ENCODE results near the gene SHISA4. TPM values are rescaled to one million over a fixed set of nuclear protein-coding genes. Genes with fewer than 3 reads are reported as not detected.

SHISA4 gene
- total and polyA plus RNA-seq, 2 of the 8 experiments (the other 6 are each of a cell fraction or from before 2014, with no cell fraction given): 7.8 to 28.9 TPM

- H3K27ac ChIP-seq (ENCODE audit: low read depth, low read length): no peak overlapping the region
- TF ChIP-seq HDAC2 (IDR thresholded peaks at IDR 0.05; ENCODE audit: borderline replicate concordance in 1 of 2, low read depth in 2 of 2, low read length in 2 of 2): no peak
- no peak for TF ChIP-seq NRF1 (IDR thresholded peaks at IDR 0.05; ENCODE audit: low read depth, low read length)
- no peak for TF ChIP-seq ATF2 (IDR thresholded peaks at IDR 0.05; ENCODE audit: low read length)
- TF ChIP-seq CTBP2 (IDR thresholded peaks at IDR 0.05; ENCODE audit: borderline replicate concordance, insufficient read depth, insufficient read length, low read length): no peak
- no peak for TF ChIP-seq KDM4A (IDR thresholded peaks at IDR 0.05; ENCODE audit: low read depth, low read length, severe bottlenecking)
- TF ChIP-seq RFX5 (IDR thresholded peaks at IDR 0.05; ENCODE audit: borderline replicate concordance, low read depth, low read length): no peak
- TF ChIP-seq JUND (IDR thresholded peaks at IDR 0.05; ENCODE audit: low read length): no peak
These were observed 29.6 kb downstream of the SHISA4 start for GRCh38 chr1:201918343-201918742.

More at GRCh38 chr1:201918343-201918742, 29.6 kb downstream of the SHISA4 start:
- Histone ChIP-seq H3K4me2 (ENCODE audit: insufficient read depth in 1 of 2, low read depth in 2 of 2, low read length in 2 of 2) (no peak overlapping the region), H3K27me3 (replicated peaks in 1 of 4; ENCODE audit: control insufficient read depth in 3 of 4, extremely low read depth in 1 of 4, insufficient read depth in 3 of 4, low read length in 3 of 4) (no peaks in the 10 kb centered on the region), H3K9ac (replicated peaks in 1 of 4; ENCODE audit: extremely low read depth in 1 of 4, low read depth in 3 of 4, low read length in 3 of 4) (no peak overlapping the region), H3K56ac (replicated peaks; ENCODE audit: insufficient read length, low read depth, low read length) (no peak overlapping the region), H2BK120ac (replicated peaks; ENCODE audit: low read depth, low read length) (no peak overlapping the region), H3K18ac (ENCODE audit: extremely low read depth, low read length) (no peak overlapping the region; the same call in 1 of the 2 replicates), H3K4me1 (replicated peaks in 1 of 4; ENCODE audit: control insufficient read depth in 3 of 4, insufficient read depth in 4 of 4, low read length in 3 of 4) (no peaks in the 10 kb centered on the region; a peak in 1 of 7 replicates), H4K91ac (replicated peaks; ENCODE audit: insufficient read length, low read length) (no peak overlapping the region), H3K23me2 (ENCODE audit: low read depth, low read length) (no peaks in the 10 kb centered on the region), H3K14ac (ENCODE audit: insufficient read length) (no peak overlapping the region), H4K8ac (ENCODE audit: extremely low read depth, insufficient read depth, low read length) (no peak overlapping the region), H3K79me1 (ENCODE audit: low read depth, low read length) (no peaks in the 10 kb centered on the region), H3K9me3 (ENCODE audit: insufficient read depth in 2 of 2, low read depth in 1 of 2, low read length in 1 of 2) (no peaks in the 10 kb centered on the region), H3K79me2 (ENCODE audit: control insufficient read depth in 1 of 2, insufficient read depth in 2 of 2, low read length in 2 of 2) (no peaks in the 10 kb centered on the region), H4K20me1 (replicated peaks in 1 of 2; ENCODE audit: control insufficient read depth in 1 of 2, insufficient read depth in 2 of 2, low read length in 2 of 2) (no peaks in the 10 kb centered on the region), H3K4ac (replicated peaks; ENCODE audit: insufficient read length, low read depth, low read length) (no peak overlapping the region), H2BK20ac (ENCODE audit: low read length) (no peak overlapping the region), H2AFZ (ENCODE audit: low read length) (no peak overlapping the region), H2AK5ac (ENCODE audit: low read depth, low read length) (no peak overlapping the region), H2BK12ac (ENCODE audit: low read depth, low read length) (no peak overlapping the region; the same call in 1 of the 2 replicates), H3K4me3 (ENCODE audit: extremely low read depth in 1 of 4, insufficient read depth in 2 of 4, low read depth in 3 of 4, low read length in 4 of 4) (no peak overlapping the region), H3K23ac (ENCODE audit: insufficient read length) (no peak overlapping the region), H2BK5ac (ENCODE audit: low read depth, low read length) (no peak overlapping the region), H4K5ac (ENCODE audit: insufficient read length, low read depth, low read length) (no peak overlapping the region), H3K36me3 (ENCODE audit: control insufficient read depth in 2 of 4, insufficient read depth in 4 of 4, low read length in 3 of 4) (no peaks in the 10 kb centered on the region), H2BK15ac (ENCODE audit: low read length) (peak overlapping the region; percentile 72; the same call in 1 of the 2 replicates)
- FAIRE-seq (no peak), DNase-seq (ENCODE audit: low read depth in 1 of 2, low spot score in 2 of 2) (no peak)
- WGBS, 2 experiments (ENCODE audit: extremely low coverage in 1 of 2, insufficient coverage in 1 of 2, insufficient read length in 1 of 2, insufficient replicate concordance in 2 of 2, low coverage in 1 of 2, low lambda C conversion rate in 2 of 2, missing lambda C conversion rate in 1 of 2): 81% methylated on average over 5 of the region's 5 CpGs; no CpG with 5 or more reads in 1 of the 2 experiments
- ChIA-PET CTCF (ENCODE audit: partially characterized antibody) (interaction anchor here (0.8 to 4.0 kb wide), 5 partner anchors 15 to 39 kb away, joined by 3 to 22 read pairs (median 5); partner anchors contain the start of gene LMOD1), POLR2A (ENCODE audit: partially characterized antibody) (interaction anchor here (1.5 to 1.9 kb wide), 3 partner anchors 18 to 37 kb away, joined by 3 to 5 read pairs (median 3); no protein-coding TSS in a partner anchor)

Data from H1 (cell line).